Fibroblast of the aortic adventitia (primary cell): ENCODE results near the gene HLA-DPB1. TPM values are rescaled to one million over a fixed set of nuclear protein-coding genes. Genes with fewer than 3 reads are reported as not detected.

Source experiments
- DNase-seq: peaks from one replicate; pipeline ENCODE4 v3.0.0-alpha.2; 2010; ENCODE audit warnings: low read depth
- H3K4me3 ChIP-seq: 2 replicates; pipeline ENCODE4 v1.5.1; 2011; ENCODE audit warnings: low read depth, mild to moderate bottlenecking, control low read depth, low read length, moderate library complexity
- total RNA-seq: library from RNA; depleted of rRNA; stranded (reverse); fragments of >200 nt; gene quantifications from 2 replicates; pipeline ENCODE4 v1.2.3, GENCODE V29; 2012; ENCODE audit warnings: low replicate concordance
- TF ChIP-seq, protein P1 (sequence below): IDR thresholded peaks from 2 replicates; pipeline ENCODE4 v1.5.1; 2011; ENCODE audit warnings: mild to moderate bottlenecking, low read length, control low read depth, inconsistent platforms; ENCODE audit not compliant: insufficient read depth

Gene HLA-DPB1
- total RNA-seq, 1 donor, result 0.27 TPM

- DNase-seq, result no peak
- TF ChIP-seq, protein P1, sequence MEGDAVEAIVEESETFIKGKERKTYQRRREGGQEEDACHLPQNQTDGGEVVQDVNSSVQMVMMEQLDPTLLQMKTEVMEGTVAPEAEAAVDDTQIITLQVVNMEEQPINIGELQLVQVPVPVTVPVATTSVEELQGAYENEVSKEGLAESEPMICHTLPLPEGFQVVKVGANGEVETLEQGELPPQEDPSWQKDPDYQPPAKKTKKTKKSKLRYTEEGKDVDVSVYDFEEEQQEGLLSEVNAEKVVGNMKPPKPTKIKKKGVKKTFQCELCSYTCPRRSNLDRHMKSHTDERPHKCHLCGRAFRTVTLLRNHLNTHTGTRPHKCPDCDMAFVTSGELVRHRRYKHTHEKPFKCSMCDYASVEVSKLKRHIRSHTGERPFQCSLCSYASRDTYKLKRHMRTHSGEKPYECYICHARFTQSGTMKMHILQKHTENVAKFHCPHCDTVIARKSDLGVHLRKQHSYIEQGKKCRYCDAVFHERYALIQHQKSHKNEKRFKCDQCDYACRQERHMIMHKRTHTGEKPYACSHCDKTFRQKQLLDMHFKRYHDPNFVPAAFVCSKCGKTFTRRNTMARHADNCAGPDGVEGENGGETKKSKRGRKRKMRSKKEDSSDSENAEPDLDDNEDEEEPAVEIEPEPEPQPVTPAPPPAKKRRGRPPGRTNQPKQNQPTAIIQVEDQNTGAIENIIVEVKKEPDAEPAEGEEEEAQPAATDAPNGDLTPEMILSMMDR, result no peak
- H3K4me3 ChIP-seq, result no peak overlapping the region
These were observed 4.2 kb upstream of the HLA-DPB1 start for GRCh38 chr6:33071569-33071968.

DNA sequence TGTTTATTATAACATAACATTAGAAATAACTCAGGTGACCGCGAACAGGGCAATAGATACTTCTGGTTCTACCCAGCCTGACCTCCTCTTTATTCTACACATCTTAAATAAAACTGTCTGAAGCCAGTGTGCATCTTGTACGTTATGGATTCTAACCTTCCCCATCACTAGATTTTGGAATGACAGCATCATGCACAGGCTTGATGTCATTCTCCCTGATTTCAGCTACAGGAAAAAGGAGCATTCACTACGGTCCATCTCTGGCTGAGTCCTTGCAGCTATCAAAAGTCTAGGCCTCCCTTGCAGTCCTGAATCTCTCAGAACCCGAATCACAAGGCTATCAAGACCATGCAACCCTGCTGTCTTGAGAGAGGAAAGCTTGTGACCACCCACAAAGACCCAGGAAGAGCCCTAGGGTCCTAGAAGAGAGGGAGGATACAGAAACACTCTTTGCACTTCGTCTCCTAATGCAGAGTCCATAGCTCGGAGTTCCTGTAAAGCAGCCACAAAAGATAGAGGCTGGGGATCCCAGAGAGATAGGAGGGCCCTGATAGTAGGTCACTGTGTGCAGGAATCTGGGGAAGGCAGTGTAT lies 3.2 kb upstream of the HLA-DPB1 start:
- no peak for DNase-seq

DNA sequence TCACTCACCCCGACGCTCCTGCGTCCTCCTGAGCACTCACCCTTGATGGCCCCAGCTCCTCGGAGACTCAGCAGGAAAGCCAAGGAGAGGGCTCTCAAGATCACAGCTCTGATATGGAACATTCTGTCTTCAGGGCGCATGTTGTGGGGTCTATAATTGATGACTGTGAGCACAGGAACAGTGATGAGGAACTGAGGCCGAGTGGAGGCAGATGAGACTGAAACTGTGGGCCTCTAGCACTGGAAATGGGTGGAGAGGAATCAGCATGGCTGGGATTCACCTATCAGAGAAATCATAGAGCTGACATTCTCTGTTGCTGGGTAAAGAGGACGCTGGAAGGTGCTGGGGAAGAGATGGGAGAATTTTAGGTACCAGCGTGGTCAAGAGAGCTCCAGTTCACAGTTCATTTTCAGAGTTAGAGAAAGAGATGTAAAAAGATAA lies 2.3 kb upstream of the HLA-DPB1 start, which contains the start of gene HLA-DPA1:
HLA-DPA1 (minus strand) TSS at position 219 of the 441 bp plus-strand sequence.
- TF ChIP-seq, protein P1, result no peak
- no peak within 1 kb of the TSS for H3K4me3 ChIP-seq
- DNase-seq, result peak; percentile 28

More for the DNA sequence above, 3.2 kb upstream of the HLA-DPB1 start:
- TF ChIP-seq, protein P1, result no peak
- H3K4me3 ChIP-seq, result no peak overlapping the region

DNA sequence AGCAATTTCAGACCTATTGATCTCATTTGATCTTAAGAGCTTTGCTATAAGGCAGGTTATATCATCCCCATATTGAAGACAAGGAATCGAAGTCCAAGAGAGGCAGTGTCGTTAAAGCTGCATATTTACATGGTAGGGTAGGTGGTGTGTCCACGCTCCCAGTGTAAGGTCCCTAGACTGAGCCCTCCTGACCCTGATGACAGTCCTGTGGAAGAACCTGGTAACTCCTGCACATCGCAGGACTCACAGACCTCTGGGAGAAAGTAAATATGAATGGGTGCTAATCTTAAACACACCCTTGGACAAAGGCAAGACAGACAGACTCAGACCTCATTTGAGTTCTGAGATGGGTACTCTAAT lies 602 bp upstream of the HLA-DPB1 start:
- TF ChIP-seq, protein P1, result no peak
- DNase-seq, result no peak
- no peak overlapping the region for H3K4me3 ChIP-seq

- TF ChIP-seq, protein P1, result no peak
- DNase-seq, result no peak
- no peak overlapping the region for H3K4me3 ChIP-seq
These were observed 680 bp downstream of the HLA-DPB1 start for GRCh38 chr6:33076406-33076934.

DNA sequence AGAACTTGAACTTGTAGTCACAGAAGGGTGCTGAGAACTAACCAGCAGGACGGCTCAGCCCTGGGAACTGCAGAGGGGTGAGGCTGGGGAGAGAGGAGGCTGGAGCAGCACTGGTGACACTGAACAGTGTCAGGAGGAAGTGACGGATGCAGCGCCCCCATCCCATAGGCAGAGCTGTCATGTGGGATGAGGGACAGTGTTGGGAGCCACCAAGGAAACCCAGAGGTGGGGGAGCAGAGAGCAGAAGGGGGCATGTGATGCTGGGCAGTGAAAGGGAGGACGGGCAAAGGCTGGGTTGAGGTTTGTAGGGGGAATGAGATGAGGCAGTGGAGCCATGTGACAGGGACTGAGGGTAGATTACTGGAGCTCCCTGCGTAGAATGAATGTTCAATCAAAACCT lies 2.1 kb downstream of the HLA-DPB1 start:
- TF ChIP-seq, protein P1, result no peak
- no peak overlapping the region for H3K4me3 ChIP-seq
- no peak for DNase-seq
